ENCODE measurements around the gene TELO2.

The TELO2 gene

DNA sequence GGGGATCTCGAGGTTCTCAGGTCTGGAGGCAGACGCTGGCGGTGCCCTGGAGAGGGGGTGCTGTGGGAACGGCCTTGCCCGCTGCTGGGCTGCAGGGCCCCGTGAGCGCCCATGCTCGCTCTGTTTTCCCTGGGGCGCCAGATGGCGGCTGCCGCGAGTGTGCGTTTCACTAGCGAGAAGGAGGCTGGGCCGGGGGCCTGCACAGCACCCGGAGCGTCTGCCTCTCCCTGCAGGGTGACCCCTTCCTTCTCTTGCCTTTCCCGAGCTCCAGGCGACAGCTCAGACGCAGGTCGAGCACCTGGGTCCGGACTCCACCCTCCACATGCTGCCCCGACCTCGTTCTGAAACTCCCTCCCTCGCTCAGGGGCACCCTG, 2.7 kb downstream of the TELO2 start:
- no peak for FAIRE-seq

DNA sequence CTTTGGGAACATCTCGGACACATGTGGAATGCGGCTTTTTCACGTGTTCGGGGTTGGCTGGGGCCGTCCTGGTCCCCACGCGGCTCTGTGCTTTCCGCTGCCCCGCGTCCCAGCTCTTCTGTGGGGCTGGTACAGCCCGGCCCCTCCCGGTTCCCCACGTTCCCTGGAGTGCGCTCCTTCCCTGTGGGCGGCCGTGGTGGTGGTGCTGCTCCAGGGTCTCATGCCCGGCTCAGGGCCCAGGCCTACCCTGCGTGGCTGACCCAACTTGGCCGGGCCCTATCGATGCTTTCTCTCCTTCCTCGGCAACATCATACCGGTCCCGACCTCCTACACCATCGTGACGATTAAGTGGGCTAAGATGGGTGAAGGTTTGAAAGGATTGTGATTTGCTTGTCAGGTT, 3.3 kb downstream of the TELO2 start:
- FAIRE-seq (no peak), DNase-seq (ENCODE audit: insufficient read length, low spot score) (no peak)

More for the DNA sequence above, 2.7 kb downstream of the TELO2 start:
- DNase-seq (ENCODE audit: insufficient read length, low spot score): no peak

DNA sequence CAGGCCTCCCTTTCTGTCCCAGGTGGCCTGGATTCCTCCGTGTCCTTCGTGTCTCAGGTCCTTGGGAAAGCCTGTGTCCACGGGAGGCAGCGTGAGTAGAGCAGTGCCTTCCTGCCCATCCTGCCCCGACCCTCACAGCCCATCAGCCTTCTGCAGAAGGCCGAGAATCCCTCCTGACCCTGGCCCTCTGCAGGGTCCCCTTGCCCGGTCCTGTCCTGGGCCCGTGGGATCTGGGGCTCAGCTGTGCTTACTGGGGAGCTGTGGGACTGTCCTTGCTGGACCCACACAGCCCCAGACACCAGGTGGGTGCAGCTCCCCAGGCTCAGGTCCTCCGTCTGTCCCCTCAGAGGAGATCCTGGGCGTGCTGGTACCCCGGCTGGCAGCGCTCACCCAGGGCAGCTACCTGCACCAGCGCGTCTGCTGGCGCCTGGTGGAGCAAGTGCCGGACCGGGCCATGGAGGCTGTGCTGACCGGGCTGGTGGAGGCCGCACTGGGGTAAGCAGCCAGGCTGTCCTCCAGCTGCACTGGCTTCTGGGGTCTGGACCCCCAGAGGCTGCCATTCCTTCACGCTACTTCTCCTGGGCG, 3.9 kb downstream of the TELO2 start:
- FAIRE-seq (no peak), DNase-seq (ENCODE audit: insufficient read length, low spot score) (no peak)

DNA sequence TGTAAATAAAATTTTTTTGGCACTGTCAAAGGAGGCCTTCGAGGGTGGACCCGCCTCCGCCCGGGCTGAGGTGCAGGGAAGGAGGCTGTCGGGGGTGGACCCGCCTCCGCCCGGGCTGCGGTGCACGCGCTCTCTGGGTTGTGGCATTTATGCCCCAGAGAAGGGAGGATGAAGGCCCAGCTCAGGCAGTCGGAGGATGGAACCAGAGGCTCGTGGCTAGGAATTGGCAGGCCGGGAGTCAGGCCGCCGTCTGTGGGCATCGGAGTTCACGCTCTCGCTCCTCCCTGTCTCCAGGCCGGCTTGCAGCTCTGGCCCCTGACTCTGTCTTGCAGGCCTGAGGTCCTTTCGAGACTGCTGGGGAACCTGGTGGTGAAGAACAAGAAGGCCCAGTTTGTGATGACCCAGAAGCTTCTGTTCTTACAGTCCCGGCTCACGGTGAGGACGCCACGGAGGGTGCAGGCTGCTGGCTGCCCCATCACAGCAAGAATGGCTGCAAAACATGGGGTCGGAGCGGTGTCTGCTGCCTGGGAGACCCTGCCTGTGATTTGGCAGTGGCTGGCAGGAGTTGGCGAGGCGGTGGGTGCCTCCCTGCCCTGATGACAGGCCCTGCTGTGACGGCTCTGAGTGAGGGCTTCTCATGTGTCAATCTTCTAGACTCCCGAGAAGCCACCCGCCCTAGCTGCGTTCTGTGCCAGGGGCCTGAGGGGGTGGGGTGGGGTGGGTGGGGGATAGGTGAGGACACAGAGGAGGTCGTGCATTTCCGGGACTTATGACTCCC, 5.9 kb downstream of the TELO2 start:
- no peak for DNase-seq (ENCODE audit: insufficient read length, low spot score)
- FAIRE-seq: no peak

DNA sequence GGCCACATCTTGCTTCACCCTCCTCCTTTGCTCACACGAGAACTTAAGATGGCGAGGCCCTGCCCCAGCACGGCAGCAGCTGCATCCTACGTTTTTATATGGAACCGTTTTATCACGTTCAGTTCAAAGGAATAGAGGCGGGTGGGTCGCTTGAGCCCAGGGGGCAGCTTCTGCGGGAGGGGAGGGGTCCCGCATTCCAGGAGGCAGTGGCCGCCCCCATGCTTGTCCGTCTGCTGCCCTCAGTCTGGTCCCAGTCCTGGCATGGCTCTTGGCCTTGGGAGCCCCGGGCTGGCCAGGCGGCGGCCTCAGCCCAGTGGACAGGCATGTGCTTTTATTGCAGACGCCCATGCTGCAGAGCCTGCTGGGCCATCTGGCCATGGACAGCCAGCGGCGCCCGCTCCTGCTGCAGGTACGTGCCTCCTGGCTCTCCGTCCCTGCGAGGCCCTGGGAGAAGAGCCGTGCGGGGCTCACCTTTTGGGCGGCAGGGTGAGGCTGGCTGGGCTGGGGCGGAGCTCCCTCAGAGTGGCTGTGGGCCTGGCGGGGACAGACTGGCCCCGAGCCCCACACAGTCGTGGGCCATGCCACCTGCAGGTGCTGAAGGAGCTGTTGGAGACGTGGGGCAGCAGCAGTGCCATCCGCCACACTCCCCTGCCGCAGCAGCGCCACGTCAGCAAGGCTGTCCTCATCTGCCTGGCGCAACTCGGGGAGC, 6.8 kb downstream of the TELO2 start:
- FAIRE-seq (no peak), DNase-seq (ENCODE audit: insufficient read length, low spot score) (no peak)

DNA sequence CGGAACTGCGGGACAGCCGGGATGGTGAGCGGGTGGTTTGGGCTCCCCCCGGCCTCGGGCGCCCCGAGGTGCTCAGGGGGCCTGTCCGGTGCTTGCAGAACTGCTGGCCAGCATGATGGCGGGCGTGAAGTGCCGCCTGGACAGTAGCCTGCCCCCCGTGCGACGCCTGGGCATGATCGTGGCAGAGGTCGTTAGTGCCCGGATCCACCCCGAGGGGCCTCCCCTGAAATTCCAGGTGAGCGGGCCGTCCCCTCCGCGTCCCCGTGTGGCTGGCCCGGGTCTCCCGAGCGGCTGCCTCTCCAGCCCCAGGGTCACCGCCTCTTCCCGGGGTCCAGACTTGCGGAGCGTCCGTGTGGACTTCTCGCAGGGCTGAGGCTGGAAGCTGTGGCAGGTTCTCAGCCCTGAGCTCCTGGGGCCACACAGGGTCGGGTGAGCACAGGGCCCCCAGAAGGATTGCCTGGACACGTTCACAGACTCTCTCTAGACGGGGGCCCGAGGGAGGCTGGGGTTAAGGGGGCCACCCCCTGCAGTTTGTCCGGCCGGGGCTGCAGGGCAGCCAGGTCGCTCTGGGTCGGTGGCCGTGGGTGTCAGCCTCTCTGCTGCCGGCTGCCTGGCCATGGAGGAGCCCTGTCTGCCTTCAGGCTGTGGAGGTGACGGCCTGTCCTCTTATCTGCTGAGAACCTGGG, 7.4 kb downstream of the TELO2 start:
- FAIRE-seq: no peak
- no peak for DNase-seq (ENCODE audit: insufficient read length, low spot score)

DNA sequence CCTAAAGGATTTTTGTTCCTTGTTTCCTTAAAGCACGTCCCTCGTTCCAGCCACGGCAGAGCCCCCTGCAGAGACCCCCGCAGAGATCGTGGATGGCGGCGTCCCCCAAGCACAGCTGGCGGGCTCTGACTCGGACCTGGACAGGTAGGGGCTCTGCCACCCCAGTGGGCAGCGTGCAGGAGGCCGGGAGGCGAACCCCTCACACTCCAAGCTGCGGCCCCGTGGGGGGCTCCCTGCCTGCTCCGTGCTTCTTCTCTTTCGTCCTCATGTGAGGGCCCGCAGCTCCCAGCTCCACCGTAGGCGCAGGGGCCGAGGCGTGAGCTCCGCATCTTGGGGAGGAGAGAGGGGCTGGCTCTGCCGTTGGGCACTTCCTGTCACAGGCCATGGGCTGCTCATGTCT, 8.5 kb downstream of the TELO2 start:
- DNase-seq (ENCODE audit: insufficient read length, low spot score) (no peak), FAIRE-seq (no peak)

DNA sequence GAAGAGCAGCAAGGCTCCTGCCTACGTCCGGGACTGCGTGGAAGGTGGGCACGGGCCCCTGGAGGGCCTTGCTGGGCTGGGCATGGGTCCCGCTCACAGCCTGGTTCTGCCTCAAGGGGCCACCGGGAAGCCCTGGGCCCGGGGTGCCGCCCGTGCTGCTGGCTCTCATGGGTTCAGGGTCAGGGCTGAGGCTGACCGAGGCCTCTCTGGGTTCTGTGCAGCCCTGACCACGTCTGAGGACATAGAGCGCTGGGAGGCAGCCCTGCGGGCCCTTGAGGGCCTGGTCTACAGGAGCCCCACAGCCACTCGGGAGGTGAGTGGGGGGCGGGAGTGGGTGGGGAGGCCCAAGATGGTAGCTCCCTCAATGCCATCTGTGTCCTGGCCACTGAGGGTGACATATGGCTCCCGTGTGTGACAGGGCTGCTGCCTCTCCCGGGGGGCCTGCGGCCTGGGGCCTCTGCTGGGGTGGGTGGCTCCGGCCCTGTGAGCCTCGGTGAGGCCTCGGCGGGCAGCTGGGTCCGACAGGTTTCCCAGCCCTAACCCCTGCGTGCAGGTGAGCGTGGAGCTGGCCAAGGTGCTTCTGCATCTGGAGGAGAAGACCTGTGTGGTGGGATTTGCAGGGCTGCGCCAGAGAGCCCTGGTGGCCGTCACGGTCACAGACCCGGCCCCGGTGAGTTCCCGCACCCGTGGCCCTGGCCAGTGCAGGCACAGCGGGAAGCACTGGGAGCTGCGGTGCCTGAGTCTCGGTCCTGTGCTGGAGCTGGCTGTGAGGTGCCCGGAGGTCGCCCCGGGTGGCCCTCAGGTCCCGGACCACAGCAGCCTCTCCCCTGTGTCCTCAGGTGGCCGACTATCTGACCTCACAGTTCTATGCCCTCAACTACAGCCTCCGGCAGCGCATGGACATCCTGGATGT, 9.2 kb downstream of the TELO2 start:
- DNase-seq (ENCODE audit: insufficient read length, low spot score) (no peak), FAIRE-seq (no peak)

DNA sequence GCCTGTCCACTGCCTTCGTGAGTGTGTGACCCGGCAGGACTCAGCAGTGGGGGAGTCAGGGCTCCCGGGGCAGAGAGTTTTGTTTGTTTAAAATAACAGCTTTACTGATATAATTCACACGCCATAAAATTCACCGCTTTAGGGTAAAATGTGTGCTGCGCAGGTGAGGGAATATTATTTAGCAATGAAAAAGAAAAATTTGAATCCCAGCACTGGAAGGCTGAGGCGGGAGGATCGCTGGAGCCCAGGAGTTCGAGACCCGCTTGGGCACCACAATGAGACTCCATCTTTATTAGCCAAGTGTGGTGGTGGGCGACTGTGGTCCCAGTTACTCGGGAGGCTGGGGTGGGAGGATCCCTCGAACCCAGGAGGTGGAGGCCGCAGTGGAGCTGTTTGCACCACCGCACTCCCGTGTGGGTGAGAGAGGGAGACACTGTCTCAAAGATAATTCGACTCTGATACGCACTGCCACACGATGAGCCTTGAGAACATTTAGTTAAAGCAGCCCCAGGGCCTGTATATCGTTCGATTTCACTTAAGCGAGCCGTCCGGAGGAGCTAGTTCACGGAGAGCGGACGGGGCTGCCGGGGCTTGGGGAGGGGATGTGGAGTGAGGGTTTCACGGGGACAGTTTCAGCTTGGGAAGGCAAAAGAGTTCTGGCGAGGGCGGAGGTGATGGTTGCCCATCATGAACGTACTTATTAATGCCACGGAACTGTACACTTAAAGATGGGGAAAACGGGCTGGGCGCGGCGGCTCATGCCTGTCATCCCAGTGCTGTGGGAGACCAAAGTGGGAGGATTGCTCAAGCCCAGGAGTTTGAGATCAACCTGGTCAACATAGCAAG, 10.2 kb downstream of the TELO2 start:
- DNase-seq (ENCODE audit: insufficient read length, low spot score) (no peak), FAIRE-seq (no peak)

DNA sequence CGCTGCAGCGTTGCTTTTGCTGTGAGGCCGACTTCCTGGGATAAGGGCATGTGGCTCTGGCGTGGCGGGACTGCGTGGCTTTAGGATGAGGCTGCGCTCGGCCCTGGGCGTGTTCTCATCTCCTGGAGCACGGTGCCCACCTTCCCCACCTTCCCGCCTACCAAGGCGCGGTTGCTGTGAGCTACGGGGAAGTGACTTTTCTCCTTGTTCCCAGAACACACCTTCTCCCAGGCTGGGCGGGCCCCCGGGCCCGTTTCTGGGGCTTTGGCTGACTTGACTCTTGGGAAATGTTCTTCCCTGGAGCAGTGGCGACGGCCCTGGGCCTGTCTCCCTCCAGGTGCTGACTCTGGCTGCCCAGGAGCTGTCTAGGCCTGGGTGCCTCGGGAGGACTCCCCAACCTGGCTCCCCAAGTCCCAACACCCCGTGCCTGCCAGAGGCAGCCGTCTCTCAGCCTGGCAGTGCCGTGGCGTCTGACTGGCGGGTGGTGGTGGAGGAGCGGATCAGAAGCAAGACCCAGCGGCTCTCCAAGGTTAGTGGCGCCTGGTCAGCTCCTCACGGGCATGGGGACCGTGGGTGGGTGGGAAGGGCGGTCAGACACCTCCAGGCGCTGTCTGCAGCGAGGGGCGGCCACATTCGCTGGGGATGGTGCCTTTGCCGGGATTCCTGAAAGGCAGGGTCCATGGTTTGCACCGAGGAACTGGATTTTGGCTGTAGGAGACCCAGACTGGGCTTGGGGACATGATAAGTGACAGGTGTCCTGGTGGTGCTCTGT, 12.1 kb downstream of the TELO2 start:
- no peak for DNase-seq (ENCODE audit: insufficient read length, low spot score)
- no peak for FAIRE-seq

DNA sequence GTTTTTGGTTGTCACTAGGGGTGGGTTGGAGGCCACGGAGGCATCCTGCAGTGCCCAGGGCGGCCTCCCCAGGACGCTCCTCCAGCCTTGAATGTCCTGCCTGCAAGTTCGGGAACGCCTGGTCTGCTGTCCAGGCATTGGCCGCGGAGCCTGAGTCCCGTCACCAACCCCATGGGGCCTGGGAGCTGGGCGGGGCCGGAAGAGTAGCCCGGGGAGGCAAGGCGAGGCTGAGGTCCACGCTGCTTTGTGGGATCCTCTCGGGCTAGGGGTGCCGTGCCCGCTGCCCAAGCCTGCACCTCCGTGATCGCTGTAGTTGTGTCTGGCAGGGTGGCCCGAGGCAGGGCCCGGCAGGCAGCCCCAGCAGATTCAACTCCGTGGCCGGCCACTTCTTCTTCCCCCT, 12.8 kb downstream of the TELO2 start:
- no peak for FAIRE-seq
- DNase-seq (ENCODE audit: insufficient read length, low spot score): no peak

DNA sequence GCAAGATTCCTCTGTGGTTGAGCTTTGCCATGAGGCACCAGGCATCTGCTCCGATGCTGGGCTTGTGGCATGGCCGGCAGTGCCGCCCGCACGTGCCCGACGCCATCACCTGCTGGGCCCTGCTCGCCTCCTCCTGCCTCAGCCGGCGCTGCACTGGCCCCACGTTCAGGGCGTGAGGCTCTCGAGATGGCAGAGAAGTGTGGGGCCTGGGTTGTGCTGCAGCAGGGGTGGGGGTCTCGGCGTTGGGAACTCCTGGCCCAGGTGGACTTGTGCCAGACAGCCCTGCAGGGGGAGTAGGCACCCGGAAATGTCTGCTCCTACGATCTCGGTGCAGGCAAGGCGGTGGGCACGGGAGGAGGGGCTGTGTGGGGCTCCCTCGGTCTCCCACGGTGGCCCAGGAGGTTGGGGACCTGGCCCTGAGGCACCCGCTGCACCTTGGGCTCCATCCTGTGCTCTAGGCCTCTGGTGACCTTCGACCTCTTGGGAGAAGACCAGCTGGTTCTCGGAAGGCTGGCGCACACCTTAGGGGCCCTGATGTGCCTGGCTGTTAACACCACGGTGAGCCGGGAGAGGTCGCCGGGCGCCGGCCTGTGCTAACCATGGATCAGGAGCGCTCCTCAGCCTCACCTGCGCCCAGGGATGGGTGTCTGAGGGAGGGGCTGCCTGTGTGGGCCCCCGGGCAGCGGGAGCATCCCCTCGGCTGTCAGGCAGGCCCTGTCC, 13.5 kb downstream of the TELO2 start:
- DNase-seq (ENCODE audit: insufficient read length, low spot score): no peak
- no peak for FAIRE-seq

DNA sequence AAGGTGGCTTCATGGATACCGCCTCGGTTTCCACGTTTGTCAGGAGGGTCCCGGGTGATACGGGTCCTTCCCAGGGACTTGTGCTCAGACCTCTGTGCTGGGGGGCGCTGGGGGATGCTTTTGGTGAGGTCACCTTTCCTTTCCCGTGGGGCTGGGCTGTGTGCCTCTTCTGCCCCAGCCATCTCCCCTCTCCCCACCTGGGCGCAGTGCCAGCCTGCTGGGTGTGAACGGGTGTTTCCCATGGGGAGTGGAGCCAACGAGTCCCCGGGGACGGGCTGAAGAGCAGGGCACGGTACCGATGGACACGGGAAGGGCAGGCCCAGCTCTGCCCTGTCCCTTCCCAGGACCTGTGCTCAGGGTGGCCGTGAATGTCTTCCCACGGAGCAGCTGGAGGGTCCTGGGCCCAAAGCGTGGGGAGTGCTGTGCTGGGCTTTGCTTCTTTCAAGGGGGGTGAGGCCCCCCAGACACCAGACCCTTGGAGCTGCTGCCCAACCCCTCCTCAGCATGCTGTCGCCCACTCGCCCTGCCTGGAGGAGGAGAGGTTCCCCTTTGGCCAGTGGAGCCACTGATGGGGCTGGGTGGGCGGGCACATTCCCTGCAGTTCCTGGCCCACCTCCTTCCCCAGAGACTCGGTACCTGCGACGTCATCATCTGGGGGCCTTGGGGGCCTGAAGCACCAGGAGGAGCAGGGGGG, 15.5 kb downstream of the TELO2 start:
- no peak for FAIRE-seq
- no peak for DNase-seq (ENCODE audit: insufficient read length, low spot score)

DNA sequence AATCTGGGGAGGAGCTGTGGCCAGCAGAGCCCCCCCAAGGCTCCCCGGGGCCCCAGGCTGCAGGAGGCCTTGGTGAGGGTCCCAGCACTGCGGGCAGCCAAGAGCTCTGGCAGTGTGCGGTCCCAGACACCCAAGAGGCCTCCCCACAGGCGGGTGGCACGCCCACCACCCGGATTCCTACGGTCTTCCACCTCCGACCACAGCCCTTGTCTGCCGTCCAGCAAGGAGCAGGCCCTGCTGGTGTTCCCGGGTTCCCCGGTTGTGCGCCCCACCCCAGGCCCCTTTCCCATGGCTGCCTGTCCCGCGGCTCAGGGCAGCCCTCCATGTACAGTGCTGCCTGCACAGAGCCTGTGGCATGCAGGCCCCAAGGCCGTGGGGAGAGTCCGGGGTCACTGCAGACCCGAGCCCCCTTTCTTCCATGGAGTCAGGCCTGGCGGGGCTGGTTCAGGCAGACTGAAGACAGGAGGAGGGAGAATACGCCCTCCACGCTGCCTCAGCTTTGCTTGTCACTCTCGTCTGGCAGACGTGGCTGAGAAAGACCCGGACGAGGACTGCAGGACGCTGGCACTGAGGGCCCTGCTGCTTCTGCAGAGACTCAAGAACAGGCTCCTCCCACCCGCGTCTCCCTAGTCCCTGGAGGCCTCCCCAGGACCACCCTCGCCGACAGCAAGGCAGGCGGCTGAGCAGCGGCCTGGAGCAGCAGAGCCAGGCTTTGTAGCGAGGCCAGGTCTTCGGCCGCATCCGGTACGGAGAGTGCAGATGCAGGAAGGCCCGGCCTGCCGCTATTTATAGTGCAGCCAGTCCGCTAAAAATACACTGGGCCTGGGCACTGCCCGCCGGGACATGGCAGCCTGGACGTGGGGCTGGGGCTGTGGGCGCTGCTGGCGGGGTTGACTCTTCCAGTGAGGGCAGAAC, 16.4 kb downstream of the TELO2 start:
- FAIRE-seq: no peak
- DNase-seq (ENCODE audit: insufficient read length, low spot score): no peak

DNA sequence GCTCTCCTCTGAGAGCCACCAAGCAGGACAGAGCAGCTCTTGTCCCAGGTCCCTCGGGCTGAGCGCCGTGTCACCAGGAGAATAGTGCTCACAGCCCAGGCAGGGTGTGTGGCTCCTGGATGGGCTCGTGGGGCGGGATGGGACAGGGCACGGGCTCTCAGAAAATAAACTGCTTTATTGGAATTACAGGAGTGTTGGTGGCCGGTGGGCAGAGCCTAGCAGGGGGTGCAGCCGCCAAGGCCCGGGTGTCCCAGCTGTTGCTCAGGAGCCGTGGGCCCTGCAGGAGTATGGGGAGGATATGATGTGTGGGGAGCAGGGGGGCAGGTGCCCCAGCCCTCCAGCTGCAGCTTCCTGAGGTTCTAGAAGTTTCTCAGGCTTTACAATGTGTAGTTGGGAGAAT, 17.1 kb downstream of the TELO2 start:
- FAIRE-seq (no peak), DNase-seq (ENCODE audit: insufficient read length, low spot score) (no peak)

DNA sequence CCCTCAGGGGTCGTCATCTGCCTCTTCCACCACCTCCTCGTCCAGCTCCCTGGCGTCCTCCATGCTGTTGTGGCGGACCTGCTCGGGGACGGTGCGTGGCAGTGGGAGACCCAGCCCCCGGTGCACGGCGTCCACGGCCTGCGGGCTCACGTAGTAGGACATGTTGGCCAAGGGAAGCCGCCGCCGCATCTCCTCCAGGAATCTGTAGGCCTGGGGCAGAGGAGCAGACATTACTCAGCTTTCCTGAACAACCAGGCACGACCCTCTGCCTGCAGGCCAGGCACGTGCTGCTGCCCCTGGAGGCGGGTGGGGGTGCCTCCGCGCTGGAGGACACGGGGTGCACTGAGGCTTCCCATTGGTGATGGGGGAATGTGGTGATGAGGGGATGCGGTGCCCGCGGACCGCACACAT, 17.8 kb downstream of the TELO2 start:
- DNase-seq (ENCODE audit: insufficient read length, low spot score): no peak
- FAIRE-seq: no peak

All from GM19239 (cell line).